Keratinocyte (primary cell): ENCODE results near the gene ZFP91. TPM values are rescaled to one million over a fixed set of nuclear protein-coding genes. Genes with fewer than 3 reads are reported as not detected.

Experiments
- DNase-seq: peaks from one replicate; pipeline ENCODE4 v3.0.0-alpha.2; 2011; ENCODE audit warnings: low read depth, missing footprints, low spot score
- FAIRE-seq: peaks from 2 replicates; lab custom pipeline; 2011; peaks lifted over from hg19 to GRCh38; lab: Jason Lieb, UNC
- H2AFZ ChIP-seq: 2 replicates; pipeline ENCODE4 v1.6.0; 2012; ENCODE audit warnings: low read length, control low read depth, inconsistent platforms; ENCODE audit not compliant: control insufficient read depth
- H3K27ac ChIP-seq: 2 replicates; pipeline ENCODE4 v1.5.1; 2011; ENCODE audit warnings: low read length; ENCODE audit not compliant: control insufficient read depth, insufficient read depth
- H3K27me3 ChIP-seq: 3 replicates; pipeline ENCODE4 v1.6.0; 2011; ENCODE audit warnings: low read length; ENCODE audit not compliant: control insufficient read depth, insufficient read depth; ENCODE audit errors: extremely low read depth
- H3K36me3 ChIP-seq, 2 experiments: 2 replicates in 1 of 2; 3 replicates in 1 of 2; pipeline ENCODE4 v1.5.1; 2011; ENCODE audit warnings: low read length in 2 of 2, mild to moderate bottlenecking in 1 of 2; ENCODE audit not compliant: control insufficient read depth in 2 of 2, insufficient read depth in 2 of 2; ENCODE audit errors: extremely low read depth in 1 of 2
- H3K4me1 ChIP-seq: 3 replicates; pipeline ENCODE4 v1.5.1; 2011; ENCODE audit warnings: low read length; ENCODE audit not compliant: control insufficient read depth, insufficient read depth; ENCODE audit errors: extremely low read depth
- H3K4me2 ChIP-seq: 3 replicates; pipeline ENCODE4 v1.6.0; 2011; ENCODE audit warnings: low read depth, low read length; ENCODE audit not compliant: control insufficient read depth, insufficient read depth; ENCODE audit errors: extremely low read depth
- H3K4me3 ChIP-seq, 3 experiments: fragments of 200-600 bp in 1 of 3; sonication (generic) in 1 of 3; 2 replicates in 2 of 3; 3 replicates in 1 of 3; pipeline ENCODE4 v1.5.1; 2011 to 2016; ENCODE audit warnings: low read length in 3 of 3, mild to moderate bottlenecking in 3 of 3, control low read depth in 2 of 3, inconsistent platforms in 1 of 3, low read depth in 1 of 3, mixed read lengths in 1 of 3, mixed run types in 1 of 3, moderate library complexity in 1 of 3; ENCODE audit not compliant: control insufficient read depth in 2 of 3, insufficient read depth in 2 of 3; ENCODE audit errors: extremely low read depth in 1 of 3
- H3K79me2 ChIP-seq: 2 replicates; pipeline ENCODE4 v1.6.0; 2012; ENCODE audit warnings: low read length; ENCODE audit not compliant: control insufficient read depth, insufficient read depth
- H3K9ac ChIP-seq: 3 replicates; pipeline ENCODE4 v1.6.0; 2011; ENCODE audit warnings: low read length; ENCODE audit not compliant: control insufficient read depth, insufficient read depth; ENCODE audit errors: extremely low read depth
- H3K9me1 ChIP-seq: 3 replicates; pipeline ENCODE4 v1.6.0; 2011; ENCODE audit warnings: low read length; ENCODE audit not compliant: control insufficient read depth, insufficient read depth; ENCODE audit errors: extremely low read depth
- H3K9me3 ChIP-seq: 2 replicates; pipeline ENCODE4 v1.5.1; 2012; ENCODE audit warnings: low read depth, low read length; ENCODE audit not compliant: control insufficient read depth
- H4K20me1 ChIP-seq: 3 replicates; pipeline ENCODE4 v1.6.0; 2011; ENCODE audit warnings: low read length; ENCODE audit not compliant: control insufficient read depth, insufficient read depth; ENCODE audit errors: extremely low read depth
- EZH2 ChIP-seq: IDR thresholded peaks from one replicate; pipeline ENCODE4 v1.6.1; 2012; ENCODE audit warnings: inconsistent platforms, mild to moderate bottlenecking, low read length, moderate library complexity
- dilution Hi-C: fragments of 300-500 bp; cut with MboI; formaldehyde crosslinking; loops from one replicate; pipeline ENCODE4 v1.7.0; 2020; ENCODE audit warnings: low sequenced_read_pairs; ENCODE audit not compliant: extremely low pct_ligation_motif_present
- polyA plus RNA-seq, 5 experiments: library from polyadenylated mRNA; depleted of rRNA in 3 of 5; stranded (reverse) in 3 of 5; stranded (forward) in 1 of 5; unstranded in 1 of 5; fragments of >200 nt; gene quantifications; 1 replicate in 1 of 5; 2 replicates in 3 of 5; 3 replicates in 1 of 5; pipeline versions ENCODE4 v1.2.1 to v1.2.3, GENCODE V29; 2011 to 2012; ENCODE audit warnings: missing spikeins in 2 of 5, low read depth in 1 of 5, low replicate concordance in 1 of 5
- TF ChIP-seq, protein P1 (sequence below), 3 experiments: IDR thresholded peaks in 1 of 3; conservative IDR thresholded peaks in 1 of 3; optimal IDR thresholded peaks in 1 of 3; 2 replicates in 2 of 3; 3 replicates in 1 of 3; pipeline versions ENCODE3 to v1.5.1; 2011; ENCODE audit warnings: low read length in 3 of 3, mild to moderate bottlenecking in 3 of 3, moderate library complexity in 2 of 3, control low read depth in 1 of 3, inconsistent platforms in 1 of 3; ENCODE audit not compliant: insufficient read depth in 2 of 3; ENCODE audit errors: extremely low read depth in 1 of 3

Gene ZFP91
- polyA plus RNA-seq, 1 donor (not counting 4 experiments of a cell fraction or from before 2014, with no cell fraction given) = 45.6 TPM

DNA sequence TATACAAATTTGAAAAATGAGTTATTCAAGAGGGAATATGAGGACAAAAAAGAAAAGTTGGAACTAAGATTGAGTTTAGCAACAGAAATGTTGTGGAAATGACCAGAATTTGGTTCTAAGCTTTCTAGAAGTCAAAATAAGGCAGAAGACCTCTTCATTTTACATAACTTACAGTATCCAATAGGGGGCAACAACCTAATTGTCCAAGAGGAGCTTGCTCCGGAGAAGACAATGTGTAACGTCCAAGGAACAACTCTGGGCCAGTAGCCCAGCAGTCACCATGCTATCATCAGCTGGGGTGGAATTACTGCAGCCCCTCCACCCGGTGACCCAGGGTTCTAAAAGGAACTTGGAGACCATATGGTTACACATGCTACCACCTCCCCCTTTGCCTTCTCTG is 57.7 kb downstream of the ZFP91 start:
- H4K20me1 ChIP-seq = no peaks in the 10 kb centered on the region
- H3K9me1 ChIP-seq = no peaks in the 10 kb centered on the region
- H3K27me3 ChIP-seq = no peaks in the 10 kb centered on the region
- dilution Hi-C loops = no loop called here
- no peak for TF ChIP-seq EZH2
- TF ChIP-seq, protein P1, sequence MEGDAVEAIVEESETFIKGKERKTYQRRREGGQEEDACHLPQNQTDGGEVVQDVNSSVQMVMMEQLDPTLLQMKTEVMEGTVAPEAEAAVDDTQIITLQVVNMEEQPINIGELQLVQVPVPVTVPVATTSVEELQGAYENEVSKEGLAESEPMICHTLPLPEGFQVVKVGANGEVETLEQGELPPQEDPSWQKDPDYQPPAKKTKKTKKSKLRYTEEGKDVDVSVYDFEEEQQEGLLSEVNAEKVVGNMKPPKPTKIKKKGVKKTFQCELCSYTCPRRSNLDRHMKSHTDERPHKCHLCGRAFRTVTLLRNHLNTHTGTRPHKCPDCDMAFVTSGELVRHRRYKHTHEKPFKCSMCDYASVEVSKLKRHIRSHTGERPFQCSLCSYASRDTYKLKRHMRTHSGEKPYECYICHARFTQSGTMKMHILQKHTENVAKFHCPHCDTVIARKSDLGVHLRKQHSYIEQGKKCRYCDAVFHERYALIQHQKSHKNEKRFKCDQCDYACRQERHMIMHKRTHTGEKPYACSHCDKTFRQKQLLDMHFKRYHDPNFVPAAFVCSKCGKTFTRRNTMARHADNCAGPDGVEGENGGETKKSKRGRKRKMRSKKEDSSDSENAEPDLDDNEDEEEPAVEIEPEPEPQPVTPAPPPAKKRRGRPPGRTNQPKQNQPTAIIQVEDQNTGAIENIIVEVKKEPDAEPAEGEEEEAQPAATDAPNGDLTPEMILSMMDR (optimal IDR thresholded peaks at IDR 0.05 in 1 of 3, IDR thresholded peaks at IDR 0.05 in 1 of 3, conservative IDR thresholded peaks at IDR 0.05 in 1 of 3; ENCODE audit: extremely low read depth in 1 of 3, insufficient read depth in 2 of 3, low read length in 3 of 3) = no peak
- DNase-seq (no peak), FAIRE-seq (no peak)
- no peaks in the 10 kb centered on the region for H3K4me1 ChIP-seq
- no peak overlapping the region for H3K4me2 ChIP-seq
- H3K9ac ChIP-seq = no peak overlapping the region
- H3K36me3 ChIP-seq = no peaks in the 10 kb centered on the region
- no peak overlapping the region for H3K27ac ChIP-seq
- no peak overlapping the region for H2AFZ ChIP-seq
- H3K4me3 ChIP-seq = no peak overlapping the region
- no peaks in the 10 kb centered on the region for H3K9me3 ChIP-seq
- no peaks in the 10 kb centered on the region for H3K79me2 ChIP-seq

DNA sequence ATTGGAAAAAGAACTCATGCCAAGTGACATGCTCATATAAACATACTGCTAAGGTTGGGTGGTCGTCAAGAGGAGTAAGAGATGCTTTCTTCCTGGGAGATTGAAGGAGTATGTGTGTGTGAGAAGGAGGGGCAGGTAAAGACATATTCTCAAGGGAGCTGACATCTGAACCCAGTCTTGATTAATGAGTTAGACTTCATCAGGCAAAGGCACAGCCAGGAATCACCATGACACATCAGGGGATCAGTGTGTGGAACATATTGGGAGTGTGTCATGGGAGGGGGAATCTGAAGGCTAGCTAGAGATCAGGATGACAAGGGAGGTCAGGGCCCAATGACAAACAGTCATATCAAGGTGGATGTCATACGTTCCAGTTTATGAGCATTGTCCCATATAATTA is 58.5 kb downstream of the ZFP91 start:
- Histone ChIP-seq H3K9me1 (no peaks in the 10 kb centered on the region), H3K36me3 (no peaks in the 10 kb centered on the region), H2AFZ (no peak overlapping the region), H3K27ac (no peak overlapping the region), H3K4me1 (no peaks in the 10 kb centered on the region), H3K4me3 (no peak overlapping the region), H3K27me3 (no peaks in the 10 kb centered on the region), H3K9me3 (no peaks in the 10 kb centered on the region), H4K20me1 (no peaks in the 10 kb centered on the region), H3K9ac (no peak overlapping the region), H3K79me2 (no peaks in the 10 kb centered on the region), H3K4me2 (no peak overlapping the region)
- DNase-seq (no peak), FAIRE-seq (no peak)
- TF ChIP-seq, protein P1 (optimal IDR thresholded peaks at IDR 0.05 in 1 of 3, IDR thresholded peaks at IDR 0.05 in 1 of 3, conservative IDR thresholded peaks at IDR 0.05 in 1 of 3; ENCODE audit: extremely low read depth in 1 of 3, insufficient read depth in 2 of 3, low read length in 3 of 3) = no peak
- TF ChIP-seq EZH2 = no peak
- dilution Hi-C loops = no loop called here
